ENCODE measurements around the gene PLEKHG5.

The PLEKHG5 gene

GRCh38 chr1:6424000-6424565, 67.4 kb downstream of the PLEKHG5 start:
- TF ChIP-seq CTCF (IDR thresholded peaks at IDR 0.05), result no peak

- TF ChIP-seq CTCF (IDR thresholded peaks at IDR 0.05), result peak; percentile 90
Measured at GRCh38 chr1:6423321-6423999, 68.0 kb downstream of the PLEKHG5 start.

- TF ChIP-seq CTCF (IDR thresholded peaks at IDR 0.05), result no peak
Measured at GRCh38 chr1:6421266-6421665, 70.2 kb downstream of the PLEKHG5 start.

GRCh38 chr1:6420454-6421042, 70.9 kb downstream of the PLEKHG5 start:
- TF ChIP-seq CTCF (IDR thresholded peaks at IDR 0.05), result no peak

- no peak for TF ChIP-seq CTCF (IDR thresholded peaks at IDR 0.05)
Measured at GRCh38 chr1:6419804-6420453, 71.5 kb downstream of the PLEKHG5 start, which contains the start of gene HES2. TSS of gene HES2 (minus strand) at chr1:6419919. CDS start at chr1:6419820, 99 bp downstream.

- no peak for TF ChIP-seq CTCF (IDR thresholded peaks at IDR 0.05)
Measured at GRCh38 chr1:6419397-6419803, 72.1 kb downstream of the PLEKHG5 start.

- no peak for TF ChIP-seq CTCF (IDR thresholded peaks at IDR 0.05)
Measured at GRCh38 chr1:6418668-6419396, 72.6 kb downstream of the PLEKHG5 start.

Data from LNCAP (cell line).